ENCODE results near the gene ULBP2.
"Not testable (repeated sequence)": the region's sequence is repeated elsewhere in the genome, so short reads cannot be mapped to it uniquely, and the experiment has no call there.

DNA sequence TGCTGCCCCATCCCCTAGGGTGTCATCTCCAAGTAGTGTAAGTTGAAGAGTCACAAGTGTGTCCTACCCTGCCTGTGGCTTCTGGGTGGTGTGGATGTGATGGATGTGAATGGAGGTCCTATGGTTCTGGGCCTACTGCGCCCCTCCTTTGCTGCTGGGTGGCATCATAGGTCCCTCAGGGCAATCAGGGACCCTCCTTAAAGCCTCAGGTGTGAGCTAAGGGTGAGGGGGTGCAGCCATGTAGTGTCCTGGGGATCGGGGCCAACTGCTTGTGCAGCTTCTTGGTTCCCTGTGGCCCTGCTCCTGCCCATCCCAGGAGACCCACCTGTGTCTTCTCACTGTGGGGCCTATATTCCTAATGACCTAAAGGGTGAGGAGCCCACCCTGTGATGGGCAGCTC, 24.5 kb downstream of the ULBP2 start:
- TF ChIP-seq POLR2A (IDR thresholded peaks at IDR 0.05), result not testable (repeated sequence)
- TF ChIP-seq, protein P1, sequence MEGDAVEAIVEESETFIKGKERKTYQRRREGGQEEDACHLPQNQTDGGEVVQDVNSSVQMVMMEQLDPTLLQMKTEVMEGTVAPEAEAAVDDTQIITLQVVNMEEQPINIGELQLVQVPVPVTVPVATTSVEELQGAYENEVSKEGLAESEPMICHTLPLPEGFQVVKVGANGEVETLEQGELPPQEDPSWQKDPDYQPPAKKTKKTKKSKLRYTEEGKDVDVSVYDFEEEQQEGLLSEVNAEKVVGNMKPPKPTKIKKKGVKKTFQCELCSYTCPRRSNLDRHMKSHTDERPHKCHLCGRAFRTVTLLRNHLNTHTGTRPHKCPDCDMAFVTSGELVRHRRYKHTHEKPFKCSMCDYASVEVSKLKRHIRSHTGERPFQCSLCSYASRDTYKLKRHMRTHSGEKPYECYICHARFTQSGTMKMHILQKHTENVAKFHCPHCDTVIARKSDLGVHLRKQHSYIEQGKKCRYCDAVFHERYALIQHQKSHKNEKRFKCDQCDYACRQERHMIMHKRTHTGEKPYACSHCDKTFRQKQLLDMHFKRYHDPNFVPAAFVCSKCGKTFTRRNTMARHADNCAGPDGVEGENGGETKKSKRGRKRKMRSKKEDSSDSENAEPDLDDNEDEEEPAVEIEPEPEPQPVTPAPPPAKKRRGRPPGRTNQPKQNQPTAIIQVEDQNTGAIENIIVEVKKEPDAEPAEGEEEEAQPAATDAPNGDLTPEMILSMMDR (IDR thresholded peaks at IDR 0.05), result not testable (repeated sequence)
